GM20431 (cell line): Measurements from ENCODE around the gene CMTM1.
"Not testable (repeated sequence)": the region's sequence is repeated elsewhere in the genome, so short reads cannot be mapped to it uniquely, and the experiment has no call there.

Experiments used
- in situ Hi-C: fragments of 300-500 bp; cut with MseI, MboI; formaldehyde crosslinking; loops from one replicate; pipeline ENCODE4 v1.15.0; 2020; ENCODE audit warnings: low sequenced_read_pairs; ENCODE audit not compliant: unreplicated experiment

CMTM1 gene

GRCh38 chr16:66560107-66560506 is 6.1 kb upstream of the CMTM1 start:
- in situ Hi-C loops: no loop called here

- in situ Hi-C loops: no loop called here
Measured at GRCh38 chr16:66561381-66562080, 4.7 kb upstream of the CMTM1 start.

DNA sequence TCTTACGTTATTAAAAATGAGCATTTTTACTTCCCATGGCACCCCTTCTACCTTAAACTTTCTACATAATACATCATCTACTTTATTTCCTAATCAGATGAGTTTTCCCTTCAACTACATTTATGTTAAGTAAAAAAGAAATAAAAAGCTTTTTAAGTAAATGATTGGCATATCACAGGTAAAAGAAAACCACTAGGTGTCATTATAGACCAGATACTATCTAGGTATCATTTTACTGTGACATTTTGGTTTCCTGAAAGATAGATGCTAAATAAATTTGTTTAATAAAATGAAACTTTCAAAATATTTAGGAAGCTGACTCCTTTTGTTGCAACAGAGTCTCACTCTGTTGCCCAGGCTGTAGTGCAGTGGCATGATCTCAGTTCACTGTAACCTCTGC is 3.8 kb upstream of the CMTM1 start:
- in situ Hi-C loops: no loop called here

DNA sequence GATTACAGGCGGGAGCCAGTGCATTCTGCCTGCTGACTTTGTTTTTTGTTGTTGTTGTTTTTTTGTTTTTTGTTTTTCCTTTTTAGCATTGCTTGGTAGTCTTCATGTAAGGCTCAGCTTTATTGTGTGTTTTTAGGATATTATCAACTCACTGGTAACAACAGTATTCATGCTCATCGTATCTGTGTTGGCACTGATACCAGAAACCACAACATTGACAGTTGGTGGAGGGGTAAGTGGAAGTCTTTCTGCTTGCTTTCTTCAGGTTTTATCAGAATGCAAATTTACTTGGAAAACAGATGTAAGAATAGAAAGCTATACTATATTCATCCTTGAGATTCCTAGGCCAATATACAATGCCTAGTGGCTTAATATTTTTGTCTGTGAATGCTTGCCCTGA is 3.3 kb upstream of the CMTM1 start:
- in situ Hi-C loops: no loop called here

DNA sequence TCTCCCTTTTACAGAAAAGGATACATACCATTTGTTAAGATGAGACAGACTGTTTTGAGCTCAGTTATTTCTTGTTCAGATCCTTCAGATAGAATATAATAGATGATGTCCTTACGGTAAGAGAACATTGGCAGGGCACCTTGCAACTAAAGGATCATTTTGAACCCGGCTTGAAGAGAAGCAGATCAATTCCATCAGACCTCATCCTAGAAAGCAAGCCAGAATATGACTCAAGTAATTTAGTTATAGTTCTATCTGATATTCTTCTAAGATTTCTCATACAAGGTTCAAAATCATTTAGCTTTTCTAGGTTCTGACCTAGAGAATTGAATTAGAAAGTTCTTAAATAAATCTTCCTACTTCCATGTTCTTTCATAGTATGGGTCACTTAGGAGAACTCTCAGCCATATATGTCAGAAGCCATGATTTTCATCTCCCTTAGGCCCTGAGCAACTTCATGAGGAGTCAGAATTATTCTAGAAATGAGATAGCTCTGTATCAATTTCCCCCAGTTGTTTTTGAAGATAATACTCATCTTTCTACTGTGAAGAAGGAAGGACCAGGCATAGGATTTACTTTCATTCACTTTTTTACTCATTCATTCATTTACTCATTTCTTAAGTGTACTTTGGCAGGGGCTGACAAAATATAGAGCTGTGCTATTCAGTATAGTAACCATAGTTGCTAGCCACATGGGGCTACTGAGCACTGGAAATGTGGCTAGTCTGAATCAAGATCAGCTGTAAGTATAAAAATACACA is 2.5 kb upstream of the CMTM1 start:
- in situ Hi-C loops: no loop called here

- in situ Hi-C loops: not testable (repeated sequence)
Measured at GRCh38 chr16:66567270-66567669, 1.0 kb downstream of the CMTM1 start.

DNA sequence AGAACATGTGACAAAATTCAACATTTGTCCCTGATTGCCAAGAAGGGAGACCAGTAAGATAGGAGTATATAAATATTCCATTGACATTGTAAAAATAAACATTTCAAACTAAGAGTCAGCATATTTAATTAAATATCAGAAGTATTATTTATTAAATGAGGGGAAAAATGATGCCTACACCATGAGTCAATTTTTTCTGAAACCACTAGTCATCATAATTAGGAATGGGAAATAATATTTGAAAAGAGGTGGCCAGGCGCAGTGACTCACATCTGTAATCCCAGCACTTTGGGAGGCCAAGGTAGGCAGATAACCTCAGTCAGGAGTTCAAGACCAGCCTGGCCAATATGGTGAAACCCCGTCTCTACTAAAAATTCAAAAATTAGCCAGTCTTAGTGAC is 2.1 kb downstream of the CMTM1 start:
- in situ Hi-C loops: no loop called here

DNA sequence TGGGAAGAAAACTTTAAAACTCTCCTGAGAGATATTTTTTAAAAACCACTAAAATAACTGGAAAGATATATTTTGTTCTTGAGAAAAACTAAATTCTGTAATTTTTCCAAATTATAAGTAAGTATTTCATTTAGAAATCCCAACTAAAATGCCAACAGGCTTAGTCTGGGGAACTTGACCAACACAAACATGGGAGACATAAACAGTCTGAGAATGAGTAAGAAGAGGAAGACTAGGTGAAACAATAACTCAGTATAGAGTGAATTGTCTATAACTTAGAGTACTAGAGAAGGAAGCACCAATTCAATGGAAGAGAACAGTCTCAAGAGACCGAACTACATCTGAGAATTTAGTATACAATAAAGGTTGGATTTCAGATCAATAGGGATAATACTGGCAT is 2.9 kb downstream of the CMTM1 start:
- in situ Hi-C loops: no loop called here

DNA sequence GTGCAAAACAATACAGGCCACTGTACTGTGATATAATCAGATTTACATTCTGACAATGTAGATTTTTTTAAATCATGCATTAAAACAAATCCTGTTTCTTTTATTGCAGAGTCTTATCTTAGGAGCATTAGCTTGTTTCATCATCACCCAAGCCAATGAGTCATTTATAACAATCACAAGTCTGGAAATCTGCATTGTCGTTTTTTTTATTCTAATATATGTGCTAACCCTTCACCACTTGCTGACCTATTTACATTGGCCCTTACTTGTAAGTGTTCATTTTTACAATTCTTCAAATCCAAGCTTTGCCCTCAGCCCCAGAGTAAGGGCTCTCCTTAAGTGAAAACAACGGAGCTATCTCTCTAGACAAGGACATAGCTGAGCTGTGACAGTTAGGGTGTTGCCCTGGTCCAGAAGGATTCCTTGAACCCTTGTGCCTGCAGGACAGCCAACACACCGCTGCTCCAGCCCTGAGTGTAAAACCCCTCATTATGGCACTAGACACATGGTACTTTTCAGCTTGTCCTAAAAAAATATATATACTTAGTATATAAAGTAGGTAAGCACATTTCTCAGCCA is 3.7 kb downstream of the CMTM1 start:
- in situ Hi-C loops: no loop called here

DNA sequence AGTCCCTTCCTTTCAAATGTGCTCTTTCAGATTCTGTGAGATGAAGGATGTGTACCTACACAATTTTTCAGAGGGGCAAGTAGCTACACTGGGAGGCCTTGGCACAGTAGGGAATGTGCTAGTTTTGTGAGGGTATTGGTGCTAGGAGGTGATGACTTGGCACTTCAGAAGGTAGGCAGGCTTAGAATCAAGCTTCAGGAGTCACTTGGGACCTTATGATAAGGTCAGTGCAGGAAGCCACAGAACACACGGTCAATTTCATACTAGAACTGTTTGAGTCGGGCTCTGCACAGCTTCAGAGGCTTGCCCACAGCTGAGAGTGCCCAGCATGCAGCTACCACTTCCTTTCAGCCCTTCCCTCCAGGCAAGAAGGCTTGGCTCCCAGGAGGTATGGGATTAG is 6.1 kb downstream of the CMTM1 start:
- in situ Hi-C loops: no loop called here

DNA sequence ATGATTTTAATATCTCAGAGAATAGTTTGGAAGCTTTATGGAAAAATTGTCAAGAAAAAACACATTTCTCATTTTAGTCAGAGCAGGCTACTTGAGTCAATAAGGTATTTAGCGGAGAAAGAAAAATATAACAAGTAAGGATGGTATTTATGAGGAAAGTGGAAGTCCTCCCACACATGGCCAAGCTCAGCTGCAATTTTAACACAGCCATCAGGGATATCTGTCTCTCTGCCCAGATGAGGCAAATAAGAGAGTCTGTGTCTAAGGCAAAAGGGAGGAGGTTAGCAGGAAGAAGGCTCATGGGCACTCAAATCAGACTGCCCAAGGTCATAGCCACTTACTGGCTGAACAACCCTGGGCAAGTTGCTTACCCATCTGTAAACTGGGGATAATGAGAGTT is 7.8 kb downstream of the CMTM1 start:
- in situ Hi-C loops: no loop called here

DNA sequence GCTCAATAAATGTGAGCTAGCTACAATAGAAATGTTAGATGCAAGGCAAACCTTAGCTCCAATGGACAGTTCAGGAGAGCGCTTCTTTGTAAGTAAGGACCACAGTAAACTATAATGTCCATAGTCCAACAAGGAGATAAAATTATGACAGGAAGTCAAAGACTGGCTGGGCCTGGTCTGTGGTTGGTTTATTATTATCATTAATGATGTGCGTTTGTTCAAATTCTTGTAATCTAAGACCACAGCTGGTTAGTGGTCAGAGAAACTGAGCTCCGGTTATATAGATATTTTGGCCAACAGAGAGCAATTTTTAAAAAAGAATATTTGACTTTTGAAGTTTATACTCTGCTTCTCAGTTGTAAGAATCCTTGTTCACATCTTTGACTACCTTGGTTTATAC is 8.3 kb downstream of the CMTM1 start:
- in situ Hi-C loops: no loop called here

- in situ Hi-C loops: loop anchor here (25.0 kb wide), 1 partner anchor 163 kb away; no protein-coding TSS in a partner anchor
Measured at GRCh38 chr16:66575060-66575459, 8.8 kb downstream of the CMTM1 start.

GRCh38 chr16:66576296-66576695 is 10.1 kb downstream of the CMTM1 start:
- in situ Hi-C loops: loop anchor here (25.0 kb wide), 1 partner anchor 164 kb away; no protein-coding TSS in a partner anchor

GRCh38 chr16:66578651-66579531 is 12.7 kb downstream of the CMTM1 start, which contains the start of gene CMTM2:
Gene CMTM2 (plus strand): TSS chr16:66579463. CDS start chr16:66579608, 145 bp downstream.
- in situ Hi-C loops: loop anchor here (25.0 kb wide), 1 partner anchor 167 kb away; no protein-coding TSS in a partner anchor

- in situ Hi-C loops: loop anchor here (25.0 kb wide), 1 partner anchor 168 kb away; no protein-coding TSS in a partner anchor
Measured at GRCh38 chr16:66580605-66581209, 14.5 kb downstream of the CMTM1 start.

GRCh38 chr16:66581246-66581952 is 15.2 kb downstream of the CMTM1 start:
- in situ Hi-C loops: loop anchor here (25.0 kb wide), 1 partner anchor 169 kb away; no protein-coding TSS in a partner anchor

DNA sequence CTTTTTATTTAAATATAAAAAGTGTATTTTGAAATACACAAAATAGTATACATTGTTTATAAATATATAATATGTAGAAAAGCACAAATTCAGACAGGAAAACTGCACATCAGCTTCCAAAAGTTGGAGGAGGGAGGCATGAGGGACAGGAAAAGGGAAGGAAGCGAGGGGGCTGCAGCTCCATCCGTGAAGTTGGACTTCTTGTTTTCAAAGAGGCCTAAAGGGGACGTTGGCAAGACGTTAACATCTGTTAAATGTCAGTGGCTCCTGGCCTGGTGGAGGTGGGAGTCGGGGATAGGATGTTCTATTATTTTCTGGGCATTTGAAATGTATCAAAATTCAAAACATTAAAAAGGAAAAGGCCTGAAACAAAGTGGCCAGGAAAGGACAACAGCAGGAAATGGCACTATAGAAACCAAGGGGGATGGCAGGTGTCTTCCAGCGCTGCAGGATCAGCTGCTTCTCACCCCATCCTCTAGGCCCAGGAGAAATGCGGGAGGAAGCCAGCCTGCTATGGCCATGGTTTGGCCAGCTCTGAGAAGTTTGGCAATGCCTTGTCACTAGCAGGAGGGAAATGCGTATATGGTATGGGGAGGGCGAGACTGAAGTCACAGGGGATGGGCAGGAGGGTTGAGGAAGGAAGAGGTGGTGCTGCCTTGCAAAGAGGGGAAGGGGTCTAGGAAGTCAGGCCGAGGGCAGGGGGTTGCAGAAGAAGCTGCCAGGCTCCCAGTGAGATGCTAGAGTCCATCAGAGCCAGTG is 19.4 kb downstream of the CMTM1 start:
- in situ Hi-C loops: loop anchor here (25.0 kb wide), 1 partner anchor 173 kb away; no protein-coding TSS in a partner anchor
